Osteoblast (primary cell): ENCODE data around the gene TBC1D5. TPM values are rescaled to one million over a fixed set of nuclear protein-coding genes. Genes with fewer than 3 reads are reported as not detected.

Source experiments
- DNase-seq: peaks from one replicate; pipeline ENCODE4 v3.0.0; 2011; ENCODE audit warnings: low spot score, mixed read lengths; ENCODE audit not compliant: insufficient read length; ENCODE audit errors: missing footprints
- H2AFZ ChIP-seq: 2 replicates; pipeline ENCODE4 v1.6.0; 2011; ENCODE audit warnings: mild to moderate bottlenecking, low read length
- H3K27ac ChIP-seq: 2 replicates; pipeline ENCODE4 v1.5.1; 2011; ENCODE audit warnings: mild to moderate bottlenecking, low read depth, low read length, moderate library complexity
- H3K27me3 ChIP-seq: 2 replicates; pipeline ENCODE4 v1.6.0; 2012; ENCODE audit warnings: mild to moderate bottlenecking, control low read depth, inconsistent platforms, low read length, moderate library complexity; ENCODE audit not compliant: insufficient read depth
- H3K36me3 ChIP-seq: 2 replicates; pipeline ENCODE4 v1.5.1; 2011; ENCODE audit warnings: mild to moderate bottlenecking, low read length, control low read depth, moderate library complexity; ENCODE audit not compliant: insufficient read depth
- H3K4me1 ChIP-seq: 2 replicates; pipeline ENCODE4 v1.5.1; 2011; ENCODE audit warnings: mild to moderate bottlenecking, low read length, control low read depth, moderate library complexity; ENCODE audit not compliant: insufficient read depth
- H3K4me2 ChIP-seq: 2 replicates; pipeline ENCODE4 v1.6.0; 2011; ENCODE audit warnings: mild to moderate bottlenecking, low read length; ENCODE audit not compliant: insufficient read depth
- H3K4me3 ChIP-seq: fragments of 200-600 bp; sonication (generic); 3 replicates; pipeline ENCODE4 v1.5.1; 2012; ENCODE audit warnings: mild to moderate bottlenecking, low read length, inconsistent platforms; ENCODE audit not compliant: insufficient read depth
- H3K79me2 ChIP-seq: 2 replicates; pipeline ENCODE4 v1.6.0; 2012; ENCODE audit warnings: mild to moderate bottlenecking, low read length, control low read depth, inconsistent platforms; ENCODE audit not compliant: insufficient read depth
- H3K9me3 ChIP-seq: 2 replicates; pipeline ENCODE4 v1.5.1; 2011; ENCODE audit warnings: low read depth, low read length, control low read depth
- H4K20me1 ChIP-seq: 2 replicates; pipeline ENCODE4 v1.6.0; 2012; ENCODE audit warnings: mild to moderate bottlenecking, low read length, control low read depth; ENCODE audit not compliant: insufficient read depth
- total RNA-seq: library from RNA; depleted of rRNA; stranded (reverse); fragments of >200 nt; gene quantifications from 2 replicates; pipeline ENCODE4 v1.2.3, GENCODE V29; 2012
- TF ChIP-seq, protein P1 (sequence below): IDR thresholded peaks from 2 replicates; pipeline ENCODE4 v1.5.1; 2011; ENCODE audit warnings: mild to moderate bottlenecking, low read depth, low read length, moderate library complexity; ENCODE audit errors: extremely low read depth

TBC1D5 gene
- total RNA-seq, 1 donor: 117 TPM

DNA sequence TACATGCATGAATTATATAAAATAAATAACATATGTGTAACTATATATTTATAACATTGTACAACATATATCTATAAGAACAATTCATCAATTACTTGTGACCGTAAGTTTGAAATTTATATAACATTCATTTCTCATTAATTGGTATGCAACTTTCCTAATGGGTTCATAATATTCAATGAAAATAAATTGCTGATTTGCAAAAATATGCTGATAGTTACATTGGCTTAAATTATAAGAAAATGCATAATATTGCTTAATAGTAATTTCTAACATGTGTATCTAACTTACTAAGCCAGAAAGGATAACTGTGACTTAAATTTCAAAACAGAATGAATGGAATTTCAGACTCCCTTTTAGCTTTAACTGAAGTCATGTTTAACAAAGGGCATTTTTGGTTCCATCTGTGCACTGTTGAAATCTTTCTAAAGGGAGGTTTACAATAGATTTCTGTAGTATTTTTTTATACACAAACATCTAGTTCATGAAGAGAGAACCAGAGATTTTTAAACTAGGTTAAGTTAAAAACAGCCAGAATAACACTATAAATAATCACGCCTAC lies 310.9 kb downstream of the TBC1D5 start:
- Histone ChIP-seq H3K36me3 (no peaks in the 10 kb centered on the region), H4K20me1 (no peaks in the 10 kb centered on the region), H3K9me3 (no peaks in the 10 kb centered on the region), H3K27me3 (no peaks in the 10 kb centered on the region), H3K4me3 (no peak overlapping the region), H2AFZ (no peak overlapping the region), H3K27ac (no peak overlapping the region), H3K4me2 (no peak overlapping the region), H3K4me1 (peaks cover 10% of the 10 kb centered on the region), H3K79me2 (no peaks in the 10 kb centered on the region)
- peak; percentile 9 for DNase-seq
- TF ChIP-seq, protein P1, sequence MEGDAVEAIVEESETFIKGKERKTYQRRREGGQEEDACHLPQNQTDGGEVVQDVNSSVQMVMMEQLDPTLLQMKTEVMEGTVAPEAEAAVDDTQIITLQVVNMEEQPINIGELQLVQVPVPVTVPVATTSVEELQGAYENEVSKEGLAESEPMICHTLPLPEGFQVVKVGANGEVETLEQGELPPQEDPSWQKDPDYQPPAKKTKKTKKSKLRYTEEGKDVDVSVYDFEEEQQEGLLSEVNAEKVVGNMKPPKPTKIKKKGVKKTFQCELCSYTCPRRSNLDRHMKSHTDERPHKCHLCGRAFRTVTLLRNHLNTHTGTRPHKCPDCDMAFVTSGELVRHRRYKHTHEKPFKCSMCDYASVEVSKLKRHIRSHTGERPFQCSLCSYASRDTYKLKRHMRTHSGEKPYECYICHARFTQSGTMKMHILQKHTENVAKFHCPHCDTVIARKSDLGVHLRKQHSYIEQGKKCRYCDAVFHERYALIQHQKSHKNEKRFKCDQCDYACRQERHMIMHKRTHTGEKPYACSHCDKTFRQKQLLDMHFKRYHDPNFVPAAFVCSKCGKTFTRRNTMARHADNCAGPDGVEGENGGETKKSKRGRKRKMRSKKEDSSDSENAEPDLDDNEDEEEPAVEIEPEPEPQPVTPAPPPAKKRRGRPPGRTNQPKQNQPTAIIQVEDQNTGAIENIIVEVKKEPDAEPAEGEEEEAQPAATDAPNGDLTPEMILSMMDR: no peak

GRCh38 chr3:17431004-17431403 lies 311.4 kb downstream of the TBC1D5 start:
- Histone ChIP-seq H3K27me3 (no peaks in the 10 kb centered on the region), H3K36me3 (no peaks in the 10 kb centered on the region), H3K79me2 (no peaks in the 10 kb centered on the region), H3K4me3 (no peak overlapping the region), H3K27ac (no peak overlapping the region), H4K20me1 (no peaks in the 10 kb centered on the region), H3K4me1 (peaks cover 10% of the 10 kb centered on the region), H3K4me2 (peak overlapping the region; percentile 7), H2AFZ (no peak overlapping the region), H3K9me3 (no peaks in the 10 kb centered on the region)
- no peak for DNase-seq
- TF ChIP-seq, protein P1: peak; percentile 56

DNA sequence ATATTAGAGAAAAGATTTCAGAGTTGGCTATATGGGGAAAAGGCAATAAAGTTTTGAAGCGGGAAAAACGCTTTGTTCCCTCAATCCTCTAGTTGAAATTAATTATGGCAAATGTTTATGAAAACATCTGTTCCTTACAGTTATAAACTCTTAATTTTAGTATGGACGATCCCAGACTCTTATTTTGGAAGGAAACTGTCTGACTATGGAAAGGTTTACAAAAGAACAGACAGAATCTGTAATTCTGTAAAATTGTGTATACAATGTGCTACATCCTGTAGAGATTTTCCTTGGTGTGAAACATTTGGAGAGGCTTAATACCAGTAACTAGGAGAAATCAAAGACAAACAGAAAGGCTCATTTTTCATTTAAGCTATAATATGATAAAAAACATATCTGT lies 311.8 kb downstream of the TBC1D5 start:
- no peak overlapping the region for H2AFZ ChIP-seq
- H3K4me2 ChIP-seq: no peak overlapping the region
- no peaks in the 10 kb centered on the region for H4K20me1 ChIP-seq
- DNase-seq: no peak
- H3K79me2 ChIP-seq: no peaks in the 10 kb centered on the region
- H3K27me3 ChIP-seq: no peaks in the 10 kb centered on the region
- H3K9me3 ChIP-seq: no peaks in the 10 kb centered on the region
- H3K4me3 ChIP-seq: no peak overlapping the region
- peaks cover 10% of the 10 kb centered on the region for H3K4me1 ChIP-seq
- H3K27ac ChIP-seq: no peak overlapping the region
- no peaks in the 10 kb centered on the region for H3K36me3 ChIP-seq
- TF ChIP-seq, protein P1: no peak

- Histone ChIP-seq H3K79me2 (no peaks in the 10 kb centered on the region), H4K20me1 (no peaks in the 10 kb centered on the region), H3K27me3 (no peaks in the 10 kb centered on the region), H3K27ac (no peak overlapping the region), H3K4me2 (no peak overlapping the region), H2AFZ (no peak overlapping the region), H3K36me3 (no peaks in the 10 kb centered on the region), H3K9me3 (no peaks in the 10 kb centered on the region), H3K4me3 (no peak overlapping the region), H3K4me1 (no peaks in the 10 kb centered on the region)
- DNase-seq: no peak
- TF ChIP-seq, protein P1: no peak
Observed at GRCh38 chr3:17423786-17424536, 318.5 kb downstream of the TBC1D5 start.
